Hippocampal formation (tissue), 2 donors: Measurements from ENCODE around the gene GH2.
A peak's percentile ranks its signal among the peaks of the same experiment; 100 is the strongest.

ENCODE experiments used
- DNase-seq, 2 donors: peaks; one replicate each; lab custom pipeline; 2025; lab: John Stamatoyannopoulos, UW

GH2 gene

GRCh38 chr17:63841350-63842172 is 40.2 kb downstream of the GH2 start:
- DNase-seq: peak in 1 of 2 donors; percentile 51

- peak in 1 of 2 donors; percentile 34 for DNase-seq
Measured at GRCh38 chr17:63840591-63841349, 41.0 kb downstream of the GH2 start.

GRCh38 chr17:63838631-63839171 is 43.0 kb downstream of the GH2 start:
- DNase-seq: peak; percentile 81 to 86

DNA sequence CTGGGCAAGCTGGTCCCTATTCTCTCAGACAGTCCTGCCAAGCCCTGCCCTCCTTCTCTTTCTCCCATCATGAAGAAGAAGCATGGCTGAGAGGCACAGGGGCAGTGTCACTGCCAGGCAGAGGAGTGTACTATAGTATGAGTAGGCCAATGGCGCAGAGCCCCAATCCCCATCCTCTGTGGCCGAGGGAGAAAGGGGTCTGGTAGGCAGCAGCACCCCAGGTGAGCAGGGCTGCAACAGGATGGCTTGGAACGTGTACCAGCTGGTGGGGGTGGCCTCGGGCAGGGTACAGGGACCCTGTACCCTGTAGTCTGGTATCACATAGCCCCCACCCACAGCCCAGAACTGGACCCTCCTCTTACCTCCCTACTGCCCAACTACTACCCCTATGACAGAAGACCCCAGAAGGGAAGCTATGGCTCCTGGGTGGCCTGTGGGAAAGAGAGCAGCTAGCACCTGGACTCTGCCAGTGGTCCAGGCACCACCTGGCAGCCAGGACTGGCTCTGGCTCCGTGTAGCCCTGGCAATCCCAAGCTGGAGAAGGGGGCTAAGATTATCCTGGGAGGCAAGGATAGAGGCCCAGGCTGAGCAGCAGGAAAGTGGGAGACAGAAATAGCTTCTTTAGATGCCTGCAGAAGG is 43.7 kb downstream of the GH2 start:
- no peak for DNase-seq

- no peak for DNase-seq
Measured at GRCh38 chr17:63837480-63837879, 44.3 kb downstream of the GH2 start.

- DNase-seq: no peak
Measured at GRCh38 chr17:63836811-63837210, 44.9 kb downstream of the GH2 start.

GRCh38 chr17:63835167-63835720 is 46.5 kb downstream of the GH2 start:
- DNase-seq: no peak

GRCh38 chr17:63834431-63835166 is 47.1 kb downstream of the GH2 start:
- DNase-seq: peak; percentile 32 to 75

DNA sequence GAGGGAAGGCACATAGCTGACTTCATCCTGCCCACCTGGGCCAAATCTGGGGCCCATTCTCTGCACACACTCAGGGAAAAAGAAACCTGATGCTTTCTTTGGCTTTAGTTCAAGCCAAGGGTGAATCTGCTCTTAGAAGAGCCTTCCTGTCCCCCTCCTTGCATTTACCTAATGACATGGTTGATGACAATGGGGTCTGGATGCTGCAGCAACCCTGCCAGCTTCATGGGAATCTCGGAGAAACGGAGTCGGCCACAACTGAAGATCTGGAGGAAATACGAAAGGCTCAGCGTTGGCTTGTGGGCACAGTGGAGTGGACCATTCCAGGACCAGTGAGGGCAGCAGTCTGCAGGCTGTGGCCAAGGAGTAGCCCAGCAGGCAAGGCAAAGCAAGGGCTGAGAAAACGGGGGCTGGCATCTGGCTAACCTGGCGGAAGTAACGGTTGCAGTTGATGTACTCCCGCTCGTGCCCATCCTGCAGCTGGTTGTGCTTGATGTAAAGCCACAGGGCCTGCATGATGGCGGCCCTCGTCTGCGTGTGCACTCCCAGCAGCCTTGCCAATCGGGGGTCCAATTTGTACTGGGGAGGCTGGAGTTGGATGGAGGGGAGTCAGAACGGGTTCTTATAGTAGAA is 47.9 kb downstream of the GH2 start:
- DNase-seq: no peak

DNA sequence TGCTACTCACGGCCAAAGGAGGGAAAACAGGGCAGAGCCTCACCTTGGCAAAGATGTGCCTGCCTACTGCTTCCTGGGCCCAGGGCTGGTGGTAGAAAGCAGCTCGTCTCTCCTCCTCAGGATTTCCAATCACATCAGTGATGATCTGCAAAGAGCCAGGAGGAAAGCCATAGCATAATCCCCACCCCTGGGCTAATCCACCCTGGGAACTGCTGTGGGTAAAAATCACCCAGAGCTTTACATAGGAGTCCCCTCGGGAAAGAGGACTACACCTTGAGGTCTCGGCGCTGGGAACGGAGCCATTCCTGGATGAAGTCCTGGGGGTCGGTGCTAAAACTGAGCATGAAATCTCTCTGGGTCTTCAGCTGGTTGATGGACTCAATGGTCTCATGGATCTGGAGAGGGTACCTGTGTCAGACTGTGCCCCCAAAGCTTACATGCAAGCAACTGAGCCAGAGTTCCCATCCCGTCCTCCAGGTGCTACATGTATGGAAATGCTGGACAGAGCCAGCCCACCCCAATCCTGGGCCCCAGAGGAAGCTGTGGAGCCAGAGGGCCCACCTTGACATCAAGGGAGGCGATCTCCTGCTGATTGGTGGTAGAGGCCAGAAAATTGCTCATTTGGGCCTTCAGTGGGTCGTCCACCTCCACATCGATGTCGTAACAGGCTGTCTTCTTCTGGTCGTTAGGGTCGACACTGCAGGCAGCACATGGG is 48.6 kb downstream of the GH2 start:
- DNase-seq: no peak

- DNase-seq: no peak
Measured at GRCh38 chr17:63832455-63832854, 49.3 kb downstream of the GH2 start.

DNA sequence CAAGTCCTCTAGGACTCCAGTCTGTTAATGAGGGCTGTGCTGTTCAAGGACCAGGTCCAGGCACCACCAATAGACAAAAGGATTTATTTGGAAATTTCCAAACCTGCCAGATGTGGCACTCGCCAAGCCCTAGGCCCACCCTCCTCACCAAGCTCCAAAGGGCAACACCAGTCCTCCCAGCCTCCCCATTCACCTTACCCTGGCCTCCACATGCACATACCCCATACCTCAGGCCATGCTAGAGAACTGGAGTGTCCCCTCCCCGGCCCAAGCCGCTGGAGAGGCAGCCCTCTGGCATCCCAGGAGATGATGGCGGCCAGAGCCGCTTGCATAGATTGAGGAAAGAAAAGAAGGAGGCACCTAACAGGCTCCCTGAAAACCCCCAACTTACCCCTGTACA is 49.7 kb downstream of the GH2 start:
- no peak for DNase-seq

DNA sequence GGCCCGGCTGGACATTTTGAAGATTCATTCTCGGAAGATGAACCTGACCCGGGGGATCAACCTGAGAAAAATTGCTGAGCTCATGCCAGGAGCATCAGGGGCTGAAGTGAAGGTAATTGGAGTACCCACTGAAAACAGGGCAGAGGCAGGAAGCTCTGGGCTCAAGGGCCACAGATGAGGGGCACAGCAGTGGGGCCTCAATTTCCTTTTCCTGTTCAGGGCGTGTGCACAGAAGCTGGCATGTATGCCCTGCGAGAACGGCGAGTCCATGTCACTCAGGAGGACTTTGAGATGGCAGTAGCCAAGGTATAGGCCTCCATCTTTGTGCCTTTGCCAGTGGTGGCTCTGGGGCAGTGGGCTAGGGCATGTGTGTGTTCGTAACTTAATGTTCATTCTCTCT is 50.2 kb downstream of the GH2 start:
- no peak for DNase-seq

- no peak for DNase-seq
Measured at GRCh38 chr17:63830904-63831491, 50.7 kb downstream of the GH2 start.

DNA sequence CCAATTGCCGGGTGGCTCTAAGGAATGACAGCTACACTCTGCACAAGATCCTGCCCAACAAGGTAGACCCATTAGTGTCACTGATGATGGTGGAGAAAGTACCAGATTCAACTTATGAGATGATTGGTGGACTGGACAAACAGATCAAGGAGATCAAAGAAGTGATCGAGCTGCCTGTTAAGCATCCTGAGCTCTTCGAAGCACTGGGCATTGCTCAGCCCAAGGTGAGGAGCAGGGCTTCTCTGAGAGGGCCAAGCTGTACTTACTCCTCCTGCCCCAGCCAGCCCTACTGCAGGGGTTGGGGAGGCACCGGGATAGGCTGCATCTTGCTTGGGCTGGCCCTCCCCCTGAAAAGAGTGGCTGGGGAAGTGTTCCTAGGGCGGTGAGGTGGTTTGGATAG is 51.5 kb downstream of the GH2 start:
- no peak for DNase-seq
